Measurements from ENCODE around the gene DNAL1.

The DNAL1 gene

GRCh38 chr14:73721101-73721821, 76.5 kb downstream of the DNAL1 start:
- TF ChIP-seq POLR2A (IDR thresholded peaks at IDR 0.05; ENCODE audit: low read depth, low read length): peak; percentile 30; the same call in 1 of the 2 replicates
- no peak for TF ChIP-seq POU2F2 (IDR thresholded peaks at IDR 0.05; ENCODE audit: low read depth, low read length)
- TF ChIP-seq TAF1 (IDR thresholded peaks at IDR 0.05; ENCODE audit: low read depth, low read length): no peak
- DNase-seq (ENCODE audit: insufficient read length, low spot score): no peak
- no peak for FAIRE-seq

DNA sequence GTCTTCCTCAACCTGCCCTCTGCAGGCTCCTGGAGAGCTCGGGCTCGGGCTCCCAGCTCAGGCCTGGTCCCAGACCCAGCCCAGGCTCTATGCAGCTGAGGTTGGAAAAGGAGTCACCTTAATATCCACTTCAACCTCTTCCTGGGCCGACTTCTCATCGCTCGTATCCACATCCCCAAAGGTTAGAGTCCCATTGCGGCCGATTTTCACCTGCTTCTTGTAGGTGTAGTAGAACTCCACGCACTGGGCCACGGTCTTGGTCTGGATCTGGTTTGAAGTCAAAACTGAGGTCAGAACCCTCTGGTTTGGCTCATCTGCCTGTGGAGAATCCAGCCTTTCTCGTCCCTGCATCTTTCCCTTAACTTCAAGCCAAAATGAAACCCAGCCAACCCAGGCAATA, 77.8 kb downstream of the DNAL1 start:
- FAIRE-seq (no peak), DNase-seq (ENCODE audit: insufficient read length, low spot score) (no peak)
- TF ChIP-seq PAX5 (IDR thresholded peaks at IDR 0.05; ENCODE audit: insufficient read depth, low read length, severe bottlenecking) (no peak), TAF1 (IDR thresholded peaks at IDR 0.05; ENCODE audit: low read depth, low read length) (no peak), SPI1 (IDR thresholded peaks at IDR 0.05; ENCODE audit: low read depth, low read length) (no peak), POLR2A (IDR thresholded peaks at IDR 0.05; ENCODE audit: low read depth, low read length) (no peak), POU2F2 (IDR thresholded peaks at IDR 0.05; ENCODE audit: low read depth, low read length) (no peak), POLR2AphosphoS5 (IDR thresholded peaks at IDR 0.05; ENCODE audit: low read depth, low read length) (no peak)

DNA sequence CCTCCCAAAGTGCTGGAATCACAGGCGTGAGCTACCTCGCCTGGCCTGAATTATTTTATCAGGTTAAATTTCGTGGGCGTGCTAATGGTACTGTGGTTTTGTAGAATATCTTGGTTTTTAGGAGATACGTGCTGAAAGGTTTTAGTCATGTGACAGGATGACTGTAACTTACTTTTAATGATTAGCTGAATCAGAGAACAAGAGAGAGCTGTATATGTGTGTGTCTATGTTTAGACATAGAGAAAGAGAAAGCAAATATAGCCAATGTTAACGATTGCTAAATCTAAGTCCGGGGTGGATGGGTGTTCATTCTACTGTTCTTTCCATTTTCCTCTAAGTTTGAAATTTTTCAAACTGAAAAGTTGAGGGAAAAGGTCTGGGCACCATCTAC, 78.6 kb downstream of the DNAL1 start:
- FAIRE-seq (no peak), DNase-seq (ENCODE audit: insufficient read length, low spot score) (no peak)
- TF ChIP-seq SPI1 (IDR thresholded peaks at IDR 0.05; ENCODE audit: low read depth, low read length) (no peak), TAF1 (IDR thresholded peaks at IDR 0.05; ENCODE audit: low read depth, low read length) (no peak), POLR2A (IDR thresholded peaks at IDR 0.05; ENCODE audit: low read depth, low read length) (no peak), POLR2AphosphoS5 (IDR thresholded peaks at IDR 0.05; ENCODE audit: low read depth, low read length) (no peak), PAX5 (IDR thresholded peaks at IDR 0.05; ENCODE audit: insufficient read depth, low read length, severe bottlenecking) (no peak), POU2F2 (IDR thresholded peaks at IDR 0.05; ENCODE audit: low read depth, low read length) (no peak)

GRCh38 chr14:73723797-73724661, 79.2 kb downstream of the DNAL1 start:
- DNase-seq (ENCODE audit: insufficient read length, low spot score): no peak
- FAIRE-seq: no peak
- TF ChIP-seq TAF1 (IDR thresholded peaks at IDR 0.05; ENCODE audit: low read depth, low read length): no peak
- TF ChIP-seq POLR2A (IDR thresholded peaks at IDR 0.05; ENCODE audit: low read depth, low read length): no peak
- TF ChIP-seq SPI1 (IDR thresholded peaks at IDR 0.05; ENCODE audit: low read depth, low read length): no peak
- TF ChIP-seq POU2F2 (IDR thresholded peaks at IDR 0.05; ENCODE audit: low read depth, low read length): no peak
- TF ChIP-seq POLR2AphosphoS5 (IDR thresholded peaks at IDR 0.05; ENCODE audit: low read depth, low read length): 0 out of 2 replicates have a peak, but pooled peaks have one; percentile 8
- TF ChIP-seq PAX5 (IDR thresholded peaks at IDR 0.05; ENCODE audit: insufficient read depth, low read length, severe bottlenecking): no peak

DNA sequence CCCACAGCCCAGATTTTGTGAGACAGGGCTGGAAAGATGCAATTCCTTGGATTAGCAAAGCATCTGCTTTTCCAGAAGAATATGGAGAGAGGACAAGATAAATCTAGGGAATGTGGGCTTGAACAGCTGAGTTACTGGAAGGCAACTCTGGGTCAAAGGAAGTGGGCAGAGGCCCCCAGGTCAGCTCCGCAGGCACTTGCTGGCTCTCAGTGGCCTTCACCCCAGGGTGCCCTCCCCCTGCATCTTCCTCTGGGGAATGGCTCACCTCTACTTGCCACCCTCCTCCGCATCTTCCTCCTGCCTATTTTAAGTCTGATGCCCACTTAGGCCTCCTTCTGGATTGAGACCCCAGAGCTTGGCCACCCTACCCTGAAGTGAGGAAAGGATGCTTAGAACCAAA, 79.9 kb downstream of the DNAL1 start:
- DNase-seq (ENCODE audit: insufficient read length, low spot score) (no peak), FAIRE-seq (no peak)
- TF ChIP-seq POLR2A (IDR thresholded peaks at IDR 0.05; ENCODE audit: low read depth, low read length) (no peak), PAX5 (IDR thresholded peaks at IDR 0.05; ENCODE audit: insufficient read depth, low read length, severe bottlenecking) (no peak), POU2F2 (IDR thresholded peaks at IDR 0.05; ENCODE audit: low read depth, low read length) (no peak), POLR2AphosphoS5 (IDR thresholded peaks at IDR 0.05; ENCODE audit: low read depth, low read length) (0 out of 2 replicates have a peak, but pooled peaks have one; percentile 1), TAF1 (IDR thresholded peaks at IDR 0.05; ENCODE audit: low read depth, low read length) (no peak), SPI1 (IDR thresholded peaks at IDR 0.05; ENCODE audit: low read depth, low read length) (no peak)

DNA sequence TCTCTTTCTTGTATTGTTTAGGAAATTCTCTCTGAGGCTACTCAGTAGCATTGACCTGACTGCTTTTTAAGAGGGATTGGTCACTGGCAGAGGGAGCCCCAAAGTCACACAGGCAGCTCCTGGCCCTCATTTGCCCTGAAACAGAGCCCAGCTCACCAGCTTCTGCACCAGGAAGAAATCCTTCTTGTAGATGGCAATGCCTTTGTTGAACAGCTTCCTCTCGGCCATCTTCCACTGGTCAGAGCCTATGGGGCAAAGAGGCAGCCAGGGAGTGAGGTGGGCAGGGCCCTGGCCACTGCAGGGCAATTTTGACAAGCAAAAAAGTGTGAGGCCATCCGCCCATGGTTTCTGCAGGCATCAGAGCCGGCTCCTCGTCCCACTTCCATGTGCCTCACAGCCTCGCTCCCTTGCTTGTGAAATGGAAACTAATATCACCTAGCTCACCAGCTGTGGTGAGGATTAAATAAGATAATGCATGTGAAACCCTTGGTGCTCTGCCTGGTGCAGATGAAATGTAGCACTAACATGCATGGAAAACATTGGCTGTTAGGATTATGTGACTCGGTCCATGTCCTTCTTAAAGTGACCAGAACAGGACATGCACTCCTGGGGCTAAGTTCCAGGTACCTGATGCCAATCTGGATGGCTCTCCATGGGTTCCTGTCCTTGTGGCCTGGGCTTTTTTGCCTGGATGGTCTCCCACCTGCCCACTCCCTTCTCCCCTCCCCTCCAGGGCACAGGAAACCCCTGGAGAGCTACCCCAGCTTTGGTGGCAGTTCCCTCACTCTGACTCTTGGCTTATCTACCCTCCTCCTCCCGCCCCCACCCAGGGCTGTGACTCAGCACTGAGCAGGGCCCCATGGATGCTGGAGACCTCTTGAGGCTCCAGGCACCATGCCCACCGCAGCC, 80.6 kb downstream of the DNAL1 start:
- TF ChIP-seq PAX5 (IDR thresholded peaks at IDR 0.05; ENCODE audit: insufficient read depth, low read length, severe bottlenecking): no peak
- TF ChIP-seq TAF1 (IDR thresholded peaks at IDR 0.05; ENCODE audit: low read depth, low read length): no peak
- TF ChIP-seq POLR2A (IDR thresholded peaks at IDR 0.05; ENCODE audit: low read depth, low read length): no peak
- TF ChIP-seq SPI1 (IDR thresholded peaks at IDR 0.05; ENCODE audit: low read depth, low read length): no peak
- no peak; the same call in 1 of the 2 replicates for TF ChIP-seq POLR2AphosphoS5 (IDR thresholded peaks at IDR 0.05; ENCODE audit: low read depth, low read length)
- TF ChIP-seq POU2F2 (IDR thresholded peaks at IDR 0.05; ENCODE audit: low read depth, low read length): no peak
- DNase-seq (ENCODE audit: insufficient read length, low spot score) (no peak), FAIRE-seq (no peak)

GRCh38 chr14:73726025-73726961, 81.5 kb downstream of the DNAL1 start:
- FAIRE-seq: no peak
- TF ChIP-seq POLR2A (IDR thresholded peaks at IDR 0.05; ENCODE audit: low read depth, low read length): no peak
- no peak for TF ChIP-seq PAX5 (IDR thresholded peaks at IDR 0.05; ENCODE audit: insufficient read depth, low read length, severe bottlenecking)
- no peak for TF ChIP-seq SPI1 (IDR thresholded peaks at IDR 0.05; ENCODE audit: low read depth, low read length)
- TF ChIP-seq POU2F2 (IDR thresholded peaks at IDR 0.05; ENCODE audit: low read depth, low read length): no peak

GRCh38 chr14:73727166-73727565, 82.4 kb downstream of the DNAL1 start:
- no peak for FAIRE-seq
- no peak for DNase-seq (ENCODE audit: insufficient read length, low spot score)
- no peak for TF ChIP-seq POLR2A (IDR thresholded peaks at IDR 0.05; ENCODE audit: low read depth, low read length)
- no peak for TF ChIP-seq TAF1 (IDR thresholded peaks at IDR 0.05; ENCODE audit: low read depth, low read length)
- TF ChIP-seq PAX5 (IDR thresholded peaks at IDR 0.05; ENCODE audit: insufficient read depth, low read length, severe bottlenecking): no peak
- TF ChIP-seq POLR2AphosphoS5 (IDR thresholded peaks at IDR 0.05; ENCODE audit: low read depth, low read length): no peak
- no peak for TF ChIP-seq SPI1 (IDR thresholded peaks at IDR 0.05; ENCODE audit: low read depth, low read length)
- TF ChIP-seq POU2F2 (IDR thresholded peaks at IDR 0.05; ENCODE audit: low read depth, low read length): no peak

More at GRCh38 chr14:73726025-73726961, 81.5 kb downstream of the DNAL1 start:
- DNase-seq (ENCODE audit: insufficient read length, low spot score): no peak

Measured in GM12891 (cell line).